ENCODE data around the gene ZBTB32.

The ZBTB32 gene

DNA sequence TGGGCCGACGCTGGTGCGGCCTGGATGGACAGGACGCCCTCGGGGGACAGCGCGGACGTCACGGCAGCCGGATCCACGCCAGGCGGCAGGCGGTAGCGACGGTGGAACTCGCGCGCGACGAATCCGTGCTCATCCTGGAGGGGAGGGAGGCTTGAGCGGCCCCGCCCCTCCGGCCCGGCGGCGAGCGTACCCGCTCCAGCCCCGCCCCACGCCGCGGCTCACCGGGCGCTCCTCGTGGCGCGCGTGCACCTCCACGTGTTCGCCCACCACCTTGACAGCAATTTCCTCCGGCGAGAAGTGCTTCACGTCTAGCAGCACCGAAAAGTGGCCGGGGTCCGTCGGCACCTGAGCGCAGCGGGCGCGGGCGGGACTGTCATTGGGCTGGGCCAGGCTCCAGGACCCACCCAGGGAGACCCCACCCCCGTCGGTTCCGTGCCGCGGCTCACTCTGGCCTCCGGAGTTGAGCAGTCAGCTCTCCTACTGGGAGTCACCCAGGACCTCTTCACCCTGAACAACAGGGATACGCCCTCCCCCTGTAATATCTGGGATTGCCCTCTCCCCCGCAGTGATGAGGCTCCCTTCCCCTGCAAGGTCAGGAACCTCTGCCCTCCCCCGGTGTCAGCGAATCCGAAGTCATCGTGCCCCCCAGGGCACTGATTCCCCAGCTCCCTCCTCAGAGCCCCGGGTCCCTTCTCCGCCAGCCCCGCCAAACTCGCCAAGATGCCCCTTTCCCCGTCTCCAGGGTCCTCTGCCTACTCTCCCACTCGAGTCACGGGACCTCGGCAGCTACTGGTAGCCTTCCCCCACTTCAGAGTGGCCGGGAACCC is 51.4 kb downstream of the ZBTB32 start:
- DNase-seq = peak; percentile 68

DNA sequence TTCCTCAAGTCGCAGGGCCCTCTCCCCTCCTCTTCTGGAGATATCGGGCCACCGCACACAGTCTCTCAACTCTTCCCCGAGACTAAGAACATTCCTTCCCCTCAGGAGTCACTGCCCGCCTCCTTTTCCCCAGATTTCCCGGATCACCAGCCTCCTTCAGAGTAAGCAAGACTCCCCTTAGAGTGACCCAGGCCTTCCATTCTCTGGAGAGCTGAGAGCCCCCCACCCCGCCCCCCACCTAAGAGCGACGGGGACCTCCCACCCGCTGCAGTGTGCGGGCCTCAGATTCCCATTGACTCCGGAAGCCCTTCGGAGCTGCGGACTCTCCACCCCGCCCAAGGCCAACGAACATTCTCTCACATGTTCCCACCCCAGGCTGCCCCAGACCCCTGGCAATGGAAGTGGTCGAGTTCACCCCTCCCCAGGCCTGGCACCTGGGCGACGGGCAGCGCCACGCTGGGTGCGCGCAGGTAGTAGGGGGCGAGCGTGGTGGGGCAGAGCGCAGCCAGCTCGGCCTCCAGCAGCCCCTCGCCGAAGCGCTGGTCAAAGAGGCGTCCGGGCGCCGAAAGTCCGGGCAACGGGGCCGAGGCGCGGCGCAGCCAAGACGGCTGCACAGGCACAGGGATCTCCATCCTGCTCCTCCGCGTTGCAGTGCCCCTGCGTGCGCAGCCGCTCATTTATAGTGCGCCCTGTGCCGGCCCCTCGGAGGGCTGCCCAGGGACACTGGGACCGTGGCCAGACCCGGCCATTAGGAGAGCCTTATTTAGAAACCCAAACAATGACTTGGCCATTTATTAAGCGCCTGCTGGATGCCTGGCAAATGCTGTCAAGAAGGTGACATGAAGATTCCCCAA is 52.2 kb downstream of the ZBTB32 start, which contains the start of gene HSPB6:
TSS of gene HSPB6 (minus strand) at position 653 of the 854 bp plus-strand sequence. CDS start at position 632, 21 bp downstream.
- DNase-seq = no peak

DNA sequence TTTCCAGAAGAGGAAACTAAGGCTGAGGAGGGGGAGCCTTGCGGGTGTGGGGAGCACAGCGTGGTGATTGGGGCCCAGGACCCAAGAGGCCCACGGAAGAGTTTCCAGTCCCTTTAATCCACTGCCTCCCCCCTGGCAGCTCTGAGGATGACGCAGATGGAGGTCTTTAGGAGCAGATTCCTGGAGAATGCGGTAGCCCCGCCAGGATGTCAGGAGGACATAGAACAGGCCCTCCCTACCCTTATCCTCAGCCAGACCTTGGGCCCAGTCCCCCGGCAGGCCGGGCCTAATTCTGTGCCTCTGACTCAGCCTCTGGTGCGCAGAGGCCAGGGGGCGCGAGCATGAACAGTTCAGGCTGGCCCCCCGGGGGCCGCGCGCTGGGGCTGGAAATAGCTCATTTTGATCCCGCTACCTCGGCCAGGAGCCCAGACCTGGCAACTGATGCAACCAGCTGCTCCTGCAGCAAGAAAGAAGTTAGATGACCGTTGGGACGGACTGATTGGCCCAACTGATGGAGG is 52.9 kb downstream of the ZBTB32 start:
- no peak for DNase-seq

DNA sequence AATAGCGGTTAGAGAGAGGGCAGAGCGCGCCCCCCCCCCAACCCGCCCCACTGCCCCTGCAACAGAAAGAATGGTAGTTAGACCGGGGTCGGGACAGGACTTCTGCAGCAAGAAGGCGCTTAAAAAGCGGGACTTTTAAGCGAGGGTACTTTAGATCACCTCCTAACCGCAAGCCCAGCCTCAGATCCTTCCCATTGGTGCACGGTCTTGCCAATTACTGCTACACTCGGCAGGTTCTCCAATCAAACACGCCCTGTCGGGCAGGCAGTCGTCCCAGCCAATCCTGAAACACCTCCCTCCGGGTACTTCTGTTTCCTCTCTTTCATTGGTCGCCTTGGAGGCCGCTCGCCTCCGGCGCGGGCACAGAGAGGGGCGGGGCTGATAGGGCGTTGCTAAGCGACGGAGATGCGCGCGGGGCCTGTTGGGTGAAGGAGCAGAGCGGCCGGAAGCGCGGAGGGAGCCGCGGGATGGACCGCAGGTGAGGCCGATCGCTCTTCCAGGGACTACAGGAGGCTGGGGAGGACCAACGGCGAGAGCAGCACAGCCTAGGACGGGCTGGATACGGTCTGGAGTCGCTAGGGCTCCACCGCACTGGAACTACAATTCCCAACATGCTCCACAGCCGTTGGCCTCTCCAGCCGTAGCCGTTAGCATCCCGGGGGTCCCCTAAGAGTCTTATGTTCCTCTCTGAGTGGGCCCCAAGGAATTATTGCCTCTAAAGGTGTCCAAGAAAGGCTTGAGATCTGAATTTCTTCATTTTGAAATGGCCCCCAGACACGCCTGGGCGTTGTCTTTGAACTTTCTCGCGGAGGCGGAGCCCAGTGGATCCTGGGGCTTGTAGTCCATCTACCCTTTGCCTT is 53.6 kb downstream of the ZBTB32 start, which contains the start of gene PROSER3:
TSS of gene PROSER3 (plus strand) at position 428 of the 860 bp plus-strand sequence. CDS start at position 468, 40 bp downstream.
- DNase-seq = peak; percentile 97

DNA sequence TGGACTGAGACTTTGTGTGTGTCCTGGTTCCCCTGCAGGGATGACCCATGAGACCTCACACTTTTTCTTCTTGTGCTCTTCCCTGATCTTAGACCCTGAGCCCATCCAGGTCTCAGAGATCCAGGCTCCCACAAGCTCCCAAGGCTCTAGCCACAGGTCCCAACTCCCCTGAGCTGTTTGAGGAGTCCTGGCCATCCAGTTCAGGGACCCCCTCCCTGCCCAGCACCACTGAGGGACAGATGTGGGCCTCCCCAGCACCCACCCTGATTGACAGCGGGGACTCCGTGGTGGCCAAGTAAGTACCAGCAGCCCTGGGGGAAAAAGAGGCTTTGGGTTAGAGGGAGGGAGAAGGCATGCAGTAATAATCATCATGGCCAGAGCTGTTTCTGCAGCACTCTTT is 55.3 kb downstream of the ZBTB32 start:
- no peak for DNase-seq

DNA sequence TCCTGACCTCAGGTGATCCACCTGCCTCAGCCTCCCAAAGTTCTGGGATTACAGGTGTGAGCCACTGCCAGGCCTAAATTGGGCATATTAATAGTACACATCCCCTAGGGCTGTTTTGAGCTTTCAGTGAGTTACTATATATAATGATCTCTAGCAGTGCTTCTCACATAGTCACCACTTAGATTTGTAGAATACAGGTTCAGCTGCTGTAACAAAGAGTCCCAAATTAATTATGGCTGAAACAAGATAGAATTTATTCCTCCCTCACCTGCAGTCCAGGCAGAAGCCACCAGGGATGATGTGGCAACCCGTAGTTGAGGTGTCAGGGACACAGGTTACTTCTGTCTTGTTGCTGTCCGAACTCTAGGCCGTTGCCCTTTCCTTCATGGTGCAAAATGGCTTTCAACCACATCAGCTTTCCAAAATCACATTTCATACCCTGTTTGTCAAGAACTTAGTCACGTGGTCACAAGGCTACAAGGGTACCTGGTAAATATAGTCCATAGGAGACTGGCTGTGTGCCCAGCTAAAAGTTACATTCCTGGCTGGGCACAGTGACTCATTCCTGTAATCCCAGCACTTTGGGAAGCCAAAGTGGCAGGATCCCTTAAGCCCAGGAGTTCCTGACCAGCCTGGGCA is 56.5 kb downstream of the ZBTB32 start:
- no peak for DNase-seq

DNA sequence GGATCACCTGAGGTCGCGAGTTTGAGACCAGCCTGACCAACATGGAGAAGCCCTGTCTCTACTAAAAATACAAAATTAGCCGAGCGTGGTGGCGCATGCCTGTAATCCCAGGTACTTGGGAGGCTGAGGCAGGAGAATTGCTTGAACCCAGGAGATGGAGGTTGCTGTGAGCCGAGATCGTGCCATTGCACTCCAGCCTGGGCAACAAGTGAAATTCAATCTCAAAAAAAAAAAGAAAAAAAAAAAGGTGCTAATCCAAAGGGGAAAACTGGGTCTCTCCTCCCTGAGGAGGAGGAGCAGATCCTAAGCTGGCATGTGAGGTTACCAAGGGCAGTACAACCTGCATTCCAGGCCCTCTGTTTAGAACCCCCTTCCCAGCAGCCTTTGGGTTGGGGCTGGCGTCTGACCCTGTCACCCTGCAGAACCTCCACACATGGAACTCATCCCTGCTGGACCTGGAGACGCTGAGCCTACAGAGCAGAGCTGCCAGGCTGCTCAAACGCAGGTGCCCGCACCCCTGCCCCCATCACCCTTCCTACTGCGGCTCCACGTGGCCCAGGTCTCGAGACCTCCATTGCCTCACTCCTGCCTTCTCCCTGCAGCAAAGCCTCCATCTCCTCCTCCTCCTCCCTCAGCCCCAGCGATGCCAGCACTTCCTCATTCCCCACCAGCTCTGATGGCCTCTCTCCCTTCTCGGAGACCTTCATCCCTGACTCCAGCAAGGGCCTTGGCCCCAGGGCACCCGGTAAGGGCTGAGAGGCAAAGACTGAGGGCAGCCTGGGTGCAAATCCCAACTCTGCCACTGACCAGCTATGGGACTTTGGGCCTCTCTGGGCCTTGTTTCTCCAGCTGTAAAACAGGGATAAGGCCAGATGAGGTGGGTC is 60.3 kb downstream of the ZBTB32 start:
- DNase-seq = no peak
